ENCODE data around the gene SLC26A9. TPM values are rescaled to one million over a fixed set of nuclear protein-coding genes. Genes with fewer than 3 reads are reported as not detected.

SLC26A9 gene
- total and polyA plus RNA-seq, 10 of the 15 experiments (the other 5 are each of a cell fraction or from before 2014, with no cell fraction given): 0.09 to 0.40 (median 0.17) TPM

DNA sequence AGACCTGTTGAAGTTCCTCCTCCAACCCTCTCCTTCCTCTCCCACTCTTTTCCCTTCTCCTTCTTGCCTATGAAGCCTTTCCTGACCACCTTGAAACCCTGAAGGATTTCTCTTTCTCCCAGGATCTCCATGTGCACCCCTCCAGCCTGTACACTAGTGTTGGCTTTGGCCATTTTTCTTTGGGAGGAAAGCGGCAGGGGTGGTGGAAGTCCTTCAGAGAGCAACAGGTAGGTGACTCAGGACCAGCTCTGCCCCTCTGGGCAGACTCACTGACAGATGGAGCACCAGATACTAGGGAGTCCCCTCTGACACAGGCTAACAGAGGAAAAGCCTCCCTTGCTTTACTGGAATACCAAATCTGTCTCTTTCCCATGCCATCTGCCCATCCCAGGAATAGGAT, 4.6 kb downstream of the SLC26A9 start (continued):
- TF ChIP-seq, protein P1, sequence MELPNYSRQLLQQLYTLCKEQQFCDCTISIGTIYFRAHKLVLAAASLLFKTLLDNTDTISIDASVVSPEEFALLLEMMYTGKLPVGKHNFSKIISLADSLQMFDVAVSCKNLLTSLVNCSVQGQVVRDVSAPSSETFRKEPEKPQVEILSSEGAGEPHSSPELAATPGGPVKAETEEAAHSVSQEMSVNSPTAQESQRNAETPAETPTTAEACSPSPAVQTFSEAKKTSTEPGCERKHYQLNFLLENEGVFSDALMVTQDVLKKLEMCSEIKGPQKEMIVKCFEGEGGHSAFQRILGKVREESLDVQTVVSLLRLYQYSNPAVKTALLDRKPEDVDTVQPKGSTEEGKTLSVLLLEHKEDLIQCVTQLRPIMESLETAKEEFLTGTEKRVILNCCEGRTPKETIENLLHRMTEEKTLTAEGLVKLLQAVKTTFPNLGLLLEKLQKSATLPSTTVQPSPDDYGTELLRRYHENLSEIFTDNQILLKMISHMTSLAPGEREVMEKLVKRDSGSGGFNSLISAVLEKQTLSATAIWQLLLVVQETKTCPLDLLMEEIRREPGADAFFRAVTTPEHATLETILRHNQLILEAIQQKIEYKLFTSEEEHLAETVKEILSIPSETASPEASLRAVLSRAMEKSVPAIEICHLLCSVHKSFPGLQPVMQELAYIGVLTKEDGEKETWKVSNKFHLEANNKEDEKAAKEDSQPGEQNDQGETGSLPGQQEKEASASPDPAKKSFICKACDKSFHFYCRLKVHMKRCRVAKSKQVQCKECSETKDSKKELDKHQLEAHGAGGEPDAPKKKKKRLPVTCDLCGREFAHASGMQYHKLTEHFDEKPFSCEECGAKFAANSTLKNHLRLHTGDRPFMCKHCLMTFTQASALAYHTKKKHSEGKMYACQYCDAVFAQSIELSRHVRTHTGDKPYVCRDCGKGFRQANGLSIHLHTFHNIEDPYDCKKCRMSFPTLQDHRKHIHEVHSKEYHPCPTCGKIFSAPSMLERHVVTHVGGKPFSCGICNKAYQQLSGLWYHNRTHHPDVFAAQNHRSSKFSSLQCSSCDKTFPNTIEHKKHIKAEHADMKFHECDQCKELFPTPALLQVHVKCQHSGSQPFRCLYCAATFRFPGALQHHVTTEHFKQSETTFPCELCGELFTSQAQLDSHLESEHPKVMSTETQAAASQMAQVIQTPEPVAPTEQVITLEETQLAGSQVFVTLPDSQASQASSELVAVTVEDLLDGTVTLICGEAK (IDR thresholded peaks at IDR 0.05; ENCODE audit: borderline replicate concordance): no peak
- TF ChIP-seq SMAD1 (IDR thresholded peaks at IDR 0.05; ENCODE audit: low read depth, partially characterized antibody) (no peak), SREBF2 (IDR thresholded peaks at IDR 0.05; ENCODE audit: low read length) (no peak), ZNF217 (IDR thresholded peaks at IDR 0.05) (no peak), FOS (IDR thresholded peaks at IDR 0.05; ENCODE audit: borderline replicate concordance, extremely low read depth, insufficient read length) (no peak), STAT3 (IDR thresholded peaks at IDR 0.05; ENCODE audit: low read depth, low read length) (no peak), SP1 (IDR thresholded peaks at IDR 0.05; ENCODE audit: low read depth, low read length) (no peak), ZBED1 (IDR thresholded peaks at IDR 0.05; ENCODE audit: borderline replicate concordance) (no peak)
- TF ChIP-seq, protein P2, sequence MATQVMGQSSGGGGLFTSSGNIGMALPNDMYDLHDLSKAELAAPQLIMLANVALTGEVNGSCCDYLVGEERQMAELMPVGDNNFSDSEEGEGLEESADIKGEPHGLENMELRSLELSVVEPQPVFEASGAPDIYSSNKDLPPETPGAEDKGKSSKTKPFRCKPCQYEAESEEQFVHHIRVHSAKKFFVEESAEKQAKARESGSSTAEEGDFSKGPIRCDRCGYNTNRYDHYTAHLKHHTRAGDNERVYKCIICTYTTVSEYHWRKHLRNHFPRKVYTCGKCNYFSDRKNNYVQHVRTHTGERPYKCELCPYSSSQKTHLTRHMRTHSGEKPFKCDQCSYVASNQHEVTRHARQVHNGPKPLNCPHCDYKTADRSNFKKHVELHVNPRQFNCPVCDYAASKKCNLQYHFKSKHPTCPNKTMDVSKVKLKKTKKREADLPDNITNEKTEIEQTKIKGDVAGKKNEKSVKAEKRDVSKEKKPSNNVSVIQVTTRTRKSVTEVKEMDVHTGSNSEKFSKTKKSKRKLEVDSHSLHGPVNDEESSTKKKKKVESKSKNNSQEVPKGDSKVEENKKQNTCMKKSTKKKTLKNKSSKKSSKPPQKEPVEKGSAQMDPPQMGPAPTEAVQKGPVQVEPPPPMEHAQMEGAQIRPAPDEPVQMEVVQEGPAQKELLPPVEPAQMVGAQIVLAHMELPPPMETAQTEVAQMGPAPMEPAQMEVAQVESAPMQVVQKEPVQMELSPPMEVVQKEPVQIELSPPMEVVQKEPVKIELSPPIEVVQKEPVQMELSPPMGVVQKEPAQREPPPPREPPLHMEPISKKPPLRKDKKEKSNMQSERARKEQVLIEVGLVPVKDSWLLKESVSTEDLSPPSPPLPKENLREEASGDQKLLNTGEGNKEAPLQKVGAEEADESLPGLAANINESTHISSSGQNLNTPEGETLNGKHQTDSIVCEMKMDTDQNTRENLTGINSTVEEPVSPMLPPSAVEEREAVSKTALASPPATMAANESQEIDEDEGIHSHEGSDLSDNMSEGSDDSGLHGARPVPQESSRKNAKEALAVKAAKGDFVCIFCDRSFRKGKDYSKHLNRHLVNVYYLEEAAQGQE (IDR thresholded peaks at IDR 0.05; ENCODE audit: low read depth, low read length): no peak
